Testis (tissue), 2 donors: ENCODE results near the gene SLC1A1.

ENCODE experiments used
- POLR2A ChIP-seq: fragments of 450-650 bp; IDR thresholded peaks from one replicate; pipeline ENCODE4 v1.6.1; 2017; ENCODE audit warnings: antibody characterized with exemption, mild to moderate bottlenecking, moderate library complexity
- TF ChIP-seq, protein P1 (sequence below), 3 experiments: fragments of 450-650 bp in 2 of 3; fragments of 200-600 bp in 1 of 3; sonication (generic) in 1 of 3; IDR thresholded peaks; one replicate each; pipeline ENCODE4 v1.5.1; 2016 to 2019; ENCODE audit warnings: antibody characterized with exemption in 3 of 3, mild to moderate bottlenecking in 2 of 3, moderate library complexity in 1 of 3

GRCh38 chr9:4576448-4576847 lies 86.2 kb downstream of the SLC1A1 start:
- TF ChIP-seq, protein P1, sequence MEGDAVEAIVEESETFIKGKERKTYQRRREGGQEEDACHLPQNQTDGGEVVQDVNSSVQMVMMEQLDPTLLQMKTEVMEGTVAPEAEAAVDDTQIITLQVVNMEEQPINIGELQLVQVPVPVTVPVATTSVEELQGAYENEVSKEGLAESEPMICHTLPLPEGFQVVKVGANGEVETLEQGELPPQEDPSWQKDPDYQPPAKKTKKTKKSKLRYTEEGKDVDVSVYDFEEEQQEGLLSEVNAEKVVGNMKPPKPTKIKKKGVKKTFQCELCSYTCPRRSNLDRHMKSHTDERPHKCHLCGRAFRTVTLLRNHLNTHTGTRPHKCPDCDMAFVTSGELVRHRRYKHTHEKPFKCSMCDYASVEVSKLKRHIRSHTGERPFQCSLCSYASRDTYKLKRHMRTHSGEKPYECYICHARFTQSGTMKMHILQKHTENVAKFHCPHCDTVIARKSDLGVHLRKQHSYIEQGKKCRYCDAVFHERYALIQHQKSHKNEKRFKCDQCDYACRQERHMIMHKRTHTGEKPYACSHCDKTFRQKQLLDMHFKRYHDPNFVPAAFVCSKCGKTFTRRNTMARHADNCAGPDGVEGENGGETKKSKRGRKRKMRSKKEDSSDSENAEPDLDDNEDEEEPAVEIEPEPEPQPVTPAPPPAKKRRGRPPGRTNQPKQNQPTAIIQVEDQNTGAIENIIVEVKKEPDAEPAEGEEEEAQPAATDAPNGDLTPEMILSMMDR (IDR thresholded peaks at IDR 0.05) = no peak
- TF ChIP-seq POLR2A = no peak
